Activated B cell treated with CpG ODN at 0.5 μM for 24 hours (primary cell): ENCODE results near the gene DDOST. TPM values are rescaled to one million over a fixed set of nuclear protein-coding genes. Genes with fewer than 3 reads are reported as not detected.

Experiments used
- ATAC-seq: fragments of 200-7000 bp; cut with Tn5 transposase; one replicate; pipeline ENCODE4 v1.10.0; 2021; ENCODE audit warnings: low read depth, mild to moderate bottlenecking, moderate library complexity
- CTCF ChIA-PET: fragments of 350-600 bp; sonication (Branson Sonifier 250); formaldehyde crosslinking; loops from one replicate; lab custom pipeline; 2021; ENCODE audit warnings: antibody characterized with exemption; lab: Charles Lee
- POLR2A ChIA-PET: fragments of 350-600 bp; sonication (Branson Sonifier 250); formaldehyde crosslinking; loops from one replicate; lab custom pipeline; 2021; ENCODE audit warnings: antibody characterized with exemption; lab: Charles Lee
- DNase-seq: peaks from one replicate; pipeline ENCODE4 v3.0.0; 2022
- H3K27ac Mint-ChIP-seq: one replicate; pipeline ENCODE4 v1.8.0; 2020; ENCODE audit warnings: mixed read lengths
- H3K27me3 Mint-ChIP-seq: one replicate; pipeline ENCODE4 v1.8.0; 2021; ENCODE audit warnings: mixed read lengths
- H3K36me3 Mint-ChIP-seq: one replicate; pipeline ENCODE4 v1.8.0; 2021; ENCODE audit warnings: low read depth, mixed read lengths
- H3K4me1 Mint-ChIP-seq: one replicate; pipeline ENCODE4 v1.8.0; 2021; ENCODE audit warnings: mixed read lengths
- H3K4me3 Mint-ChIP-seq: one replicate; pipeline ENCODE4 v1.8.0; 2020; ENCODE audit warnings: mild to moderate bottlenecking, mixed read lengths
- H3K9me3 Mint-ChIP-seq: one replicate; pipeline ENCODE4 v1.8.0; 2020; ENCODE audit warnings: mixed read lengths
- CTCF ChIP-seq: fragments of 200-600 bp; IDR thresholded peaks from one replicate; pipeline ENCODE4 v1.8.0; 2022; ENCODE audit warnings: antibody characterized with exemption, mild to moderate bottlenecking
- intact Hi-C: fragments of 100-400 bp; cut with micrococcal nuclease; formaldehyde crosslinking; loops from one replicate; pipeline ENCODE4 v1.15.1; 2024
- total RNA-seq: library from RNA; stranded (reverse); gene quantifications from 2 replicates; pipeline ENCODE4 v1.2.3, GENCODE V29; 2022

The DDOST gene
- total RNA-seq, 1 donor from 2014 or later: 132 TPM

GRCh38 chr1:20621012-20621411 is 40.2 kb downstream of the DDOST start:
- Mint-ChIP-seq H3K9me3 (no peaks in the 10 kb centered on the region), H3K4me1 (no peaks in the 10 kb centered on the region), H3K4me3 (no peak overlapping the region), H3K36me3 (no peaks in the 10 kb centered on the region), H3K27ac (no peak overlapping the region), H3K27me3 (peaks cover 14% of the 10 kb centered on the region)
- POLR2A ChIA-PET: no interaction called here
- DNase-seq: no peak
- ATAC-seq: no peak
- CTCF ChIA-PET: no interaction called here
- no peak for TF ChIP-seq CTCF
- intact Hi-C loops: no loop called here

- no peak for TF ChIP-seq CTCF
- POLR2A ChIA-PET: no interaction called here
- Mint-ChIP-seq H3K27me3 (peaks cover 18% of the 10 kb centered on the region), H3K36me3 (no peaks in the 10 kb centered on the region), H3K4me1 (no peaks in the 10 kb centered on the region), H3K4me3 (no peak overlapping the region), H3K27ac (no peak overlapping the region), H3K9me3 (no peaks in the 10 kb centered on the region)
- intact Hi-C loops: no loop called here
- DNase-seq (no peak), ATAC-seq (no peak)
- CTCF ChIA-PET: no interaction called here
Measured at GRCh38 chr1:20619999-20620398, 41.2 kb downstream of the DDOST start.

- Mint-ChIP-seq H3K27me3 (peaks cover 13% of the 10 kb centered on the region), H3K36me3 (no peaks in the 10 kb centered on the region), H3K9me3 (no peaks in the 10 kb centered on the region), H3K27ac (no peak overlapping the region), H3K4me1 (no peaks in the 10 kb centered on the region), H3K4me3 (no peak overlapping the region)
- CTCF ChIA-PET: no interaction called here
- ATAC-seq (no peak), DNase-seq (no peak)
- POLR2A ChIA-PET: no interaction called here
- intact Hi-C loops: no loop called here
- no peak for TF ChIP-seq CTCF
Measured at GRCh38 chr1:20618550-20618949, 42.6 kb downstream of the DDOST start.

- Mint-ChIP-seq H3K4me1 (no peaks in the 10 kb centered on the region), H3K27me3 (peaks cover 13% of the 10 kb centered on the region), H3K9me3 (no peaks in the 10 kb centered on the region), H3K36me3 (no peaks in the 10 kb centered on the region), H3K27ac (no peak overlapping the region), H3K4me3 (no peak overlapping the region)
- TF ChIP-seq CTCF: no peak
- DNase-seq (no peak), ATAC-seq (no peak)
- ChIA-PET POLR2A (no interaction called here), CTCF (no interaction called here)
- intact Hi-C loops: no loop called here
Measured at GRCh38 chr1:20616847-20617487, 44.2 kb downstream of the DDOST start.

GRCh38 chr1:20615946-20616846 is 45.0 kb downstream of the DDOST start:
- no peak for TF ChIP-seq CTCF
- H3K27ac Mint-ChIP-seq: no peak overlapping the region
- no peak overlapping the region for H3K4me3 Mint-ChIP-seq

More at GRCh38 chr1:20615946-20616846, 45.0 kb downstream of the DDOST start:
- ATAC-seq (no peak), DNase-seq (no peak)
- POLR2A ChIA-PET: no interaction called here
- Mint-ChIP-seq H3K4me1 (no peaks in the 10 kb centered on the region), H3K27me3 (peaks cover 13% of the 10 kb centered on the region), H3K36me3 (no peaks in the 10 kb centered on the region), H3K9me3 (no peaks in the 10 kb centered on the region)
- CTCF ChIA-PET: no interaction called here
- intact Hi-C loops: no loop called here
